Adrenal gland (tissue), 5 donors: ENCODE data around the gene ANK3.

Experiments used
- POLR2A ChIP-seq, 2 donors: fragments of 450-650 bp; IDR thresholded peaks; one replicate each; pipeline ENCODE4 v1.6.1; 2017; ENCODE audit warnings: antibody characterized with exemption in 2 of 2, mild to moderate bottlenecking in 2 of 2, moderate library complexity in 1 of 2
- TF ChIP-seq, protein P1 (sequence below), 6 experiments: fragments of 450-650 bp in 4 of 6; fragments of 200-600 bp in 2 of 6; sonication (generic) in 1 of 6; IDR thresholded peaks; 1 replicate in 5 of 6; 2 replicates in 1 of 6; pipeline versions ENCODE4 v1.5.1 to v1.8.0; 2016 to 2021; ENCODE audit warnings: antibody characterized with exemption in 6 of 6, mild to moderate bottlenecking in 2 of 6, moderate library complexity in 1 of 6
- donor health status: DM: no; HTN: no; CAD: no.

DNA sequence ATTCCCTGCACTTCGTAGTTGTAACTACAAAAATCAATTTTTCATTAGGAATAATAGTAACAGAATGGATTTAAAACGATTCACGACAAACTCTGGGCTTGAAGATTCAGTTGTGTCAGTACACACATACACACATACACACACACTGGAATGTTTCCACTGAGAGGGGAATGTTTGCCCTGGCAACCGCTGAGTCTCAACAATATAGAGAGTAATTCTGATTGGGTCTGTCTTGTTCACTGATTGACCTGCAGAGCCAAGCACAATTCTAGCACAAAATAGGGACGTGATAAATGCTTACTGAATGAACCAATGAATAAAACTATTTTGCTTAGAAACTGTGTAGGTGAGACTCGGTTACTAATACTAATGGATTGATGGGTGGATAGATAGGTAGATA is 278.9 kb downstream of the ANK3 start:
- TF ChIP-seq POLR2A (IDR thresholded peaks at IDR 0.05), result no peak
- TF ChIP-seq, protein P1, sequence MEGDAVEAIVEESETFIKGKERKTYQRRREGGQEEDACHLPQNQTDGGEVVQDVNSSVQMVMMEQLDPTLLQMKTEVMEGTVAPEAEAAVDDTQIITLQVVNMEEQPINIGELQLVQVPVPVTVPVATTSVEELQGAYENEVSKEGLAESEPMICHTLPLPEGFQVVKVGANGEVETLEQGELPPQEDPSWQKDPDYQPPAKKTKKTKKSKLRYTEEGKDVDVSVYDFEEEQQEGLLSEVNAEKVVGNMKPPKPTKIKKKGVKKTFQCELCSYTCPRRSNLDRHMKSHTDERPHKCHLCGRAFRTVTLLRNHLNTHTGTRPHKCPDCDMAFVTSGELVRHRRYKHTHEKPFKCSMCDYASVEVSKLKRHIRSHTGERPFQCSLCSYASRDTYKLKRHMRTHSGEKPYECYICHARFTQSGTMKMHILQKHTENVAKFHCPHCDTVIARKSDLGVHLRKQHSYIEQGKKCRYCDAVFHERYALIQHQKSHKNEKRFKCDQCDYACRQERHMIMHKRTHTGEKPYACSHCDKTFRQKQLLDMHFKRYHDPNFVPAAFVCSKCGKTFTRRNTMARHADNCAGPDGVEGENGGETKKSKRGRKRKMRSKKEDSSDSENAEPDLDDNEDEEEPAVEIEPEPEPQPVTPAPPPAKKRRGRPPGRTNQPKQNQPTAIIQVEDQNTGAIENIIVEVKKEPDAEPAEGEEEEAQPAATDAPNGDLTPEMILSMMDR (IDR thresholded peaks at IDR 0.05), result no peak
